ENCODE data around the gene LY6G6C. TPM values are rescaled to one million over a fixed set of nuclear protein-coding genes. Genes with fewer than 3 reads are reported as not detected.
"Not testable (repeated sequence)": the region's sequence is repeated elsewhere in the genome, so short reads cannot be mapped to it uniquely, and the experiment has no call there.

LY6G6C gene
- total RNA-seq, 2 experiments from 2014 or later = not detected

GRCh38 chr6:31723245-31723979 lies 1.9 kb upstream of the LY6G6C start, which contains the start of gene MPIG6B:
TSS of gene MPIG6B (plus strand) at chr6:31723373. CDS start at chr6:31723384, 11 bp downstream.
- DNase-seq = no peak
- Mint-ChIP-seq H3K27ac (no peak within 1 kb of the TSS), H3K4me3 (peak within 1 kb of the TSS; percentile 12), H3K36me3 (peaks cover 4% of the 10 kb centered on the region), H3K9me3 (no peaks in the 10 kb centered on the region), H3K4me1 (peaks cover 23% of the 10 kb centered on the region), H3K27me3 (no peaks in the 10 kb centered on the region)

GRCh38 chr6:31722173-31722572 lies 627 bp upstream of the LY6G6C start:
- H3K4me3 Mint-ChIP-seq = no peak overlapping the region
- no peaks in the 10 kb centered on the region for H3K27me3 Mint-ChIP-seq
- peaks cover 4% of the 10 kb centered on the region for H3K36me3 Mint-ChIP-seq
- no peak for DNase-seq
- no peaks in the 10 kb centered on the region for H3K9me3 Mint-ChIP-seq
- no peak overlapping the region for H3K27ac Mint-ChIP-seq
- peaks cover 16% of the 10 kb centered on the region for H3K4me1 Mint-ChIP-seq

- no peaks in the 10 kb centered on the region for H3K27me3 Mint-ChIP-seq
- no peak overlapping the region for H3K4me3 Mint-ChIP-seq
- H3K9me3 Mint-ChIP-seq = no peaks in the 10 kb centered on the region
- H3K4me1 Mint-ChIP-seq = no peaks in the 10 kb centered on the region
- no peak for DNase-seq
- H3K27ac Mint-ChIP-seq = no peak overlapping the region
- no peaks in the 10 kb centered on the region for H3K36me3 Mint-ChIP-seq
These were observed 1.3 kb downstream of the LY6G6C start for GRCh38 chr6:31720196-31720770.

- Mint-ChIP-seq H3K27ac (no peak overlapping the region), H3K4me1 (peaks cover 4% of the 10 kb centered on the region), H3K4me3 (no peak overlapping the region), H3K36me3 (no peaks in the 10 kb centered on the region), H3K9me3 (no peaks in the 10 kb centered on the region), H3K27me3 (no peaks in the 10 kb centered on the region)
- no peak for DNase-seq
These were observed 2.5 kb downstream of the LY6G6C start for GRCh38 chr6:31719001-31719400.

GRCh38 chr6:31718265-31718664 lies 3.3 kb downstream of the LY6G6C start:
- no peak for DNase-seq
- no peaks in the 10 kb centered on the region for H3K36me3 Mint-ChIP-seq
- no peaks in the 10 kb centered on the region for H3K9me3 Mint-ChIP-seq
- H3K27ac Mint-ChIP-seq = no peak overlapping the region
- no peak overlapping the region for H3K4me3 Mint-ChIP-seq
- no peaks in the 10 kb centered on the region for H3K27me3 Mint-ChIP-seq
- peaks cover 5% of the 10 kb centered on the region for H3K4me1 Mint-ChIP-seq

- no peaks in the 10 kb centered on the region for H3K27me3 Mint-ChIP-seq
- H3K4me1 Mint-ChIP-seq = peaks cover 5% of the 10 kb centered on the region
- H3K4me3 Mint-ChIP-seq = no peak overlapping the region
- H3K27ac Mint-ChIP-seq = no peak overlapping the region
- no peaks in the 10 kb centered on the region for H3K36me3 Mint-ChIP-seq
- no peak for DNase-seq
- no peaks in the 10 kb centered on the region for H3K9me3 Mint-ChIP-seq
These were observed 3.9 kb downstream of the LY6G6C start for GRCh38 chr6:31717499-31718222.

GRCh38 chr6:31715022-31715958 lies 6.3 kb downstream of the LY6G6C start, which contains the start of gene LY6G6D:
TSS of gene LY6G6D (plus strand) at chr6:31715348. CDS start at chr6:31715356, 8 bp downstream.
- no peak for DNase-seq
- Mint-ChIP-seq H3K4me3 (no peak within 1 kb of the TSS), H3K27me3 (no peaks in the 10 kb centered on the region), H3K36me3 (no peaks in the 10 kb centered on the region), H3K4me1 (peaks cover 12% of the 10 kb centered on the region), H3K9me3 (no peaks in the 10 kb centered on the region), H3K27ac (no peak within 1 kb of the TSS)

GRCh38 chr6:31713991-31714684 lies 7.4 kb downstream of the LY6G6C start:
- Mint-ChIP-seq H3K9me3 (no peaks in the 10 kb centered on the region), H3K36me3 (no peaks in the 10 kb centered on the region), H3K4me1 (peaks cover 12% of the 10 kb centered on the region), H3K27me3 (no peaks in the 10 kb centered on the region), H3K4me3 (no peak overlapping the region), H3K27ac (no peak overlapping the region)
- DNase-seq = no peak

- Mint-ChIP-seq H3K4me3 (no peak overlapping the region), H3K27ac (no peak overlapping the region)
- DNase-seq = no peak
These were observed 8.1 kb downstream of the LY6G6C start for GRCh38 chr6:31713465-31713864.

GRCh38 chr6:31712296-31712695 lies 9.2 kb downstream of the LY6G6C start:
- DNase-seq = no peak
- Mint-ChIP-seq H3K27me3 (no peaks in the 10 kb centered on the region), H3K4me3 (no peak overlapping the region), H3K27ac (no peak overlapping the region), H3K36me3 (no peaks in the 10 kb centered on the region), H3K4me1 (peaks cover 12% of the 10 kb centered on the region), H3K9me3 (no peaks in the 10 kb centered on the region)

More at GRCh38 chr6:31713465-31713864, 8.1 kb downstream of the LY6G6C start:
- Mint-ChIP-seq H3K27me3 (no peaks in the 10 kb centered on the region), H3K9me3 (no peaks in the 10 kb centered on the region), H3K36me3 (no peaks in the 10 kb centered on the region), H3K4me1 (peaks cover 12% of the 10 kb centered on the region)

GRCh38 chr6:31711233-31711632 lies 10.3 kb downstream of the LY6G6C start:
- H3K27me3 Mint-ChIP-seq = no peaks in the 10 kb centered on the region
- H3K36me3 Mint-ChIP-seq = no peaks in the 10 kb centered on the region
- no peak overlapping the region for H3K27ac Mint-ChIP-seq
- no peak for DNase-seq
- H3K4me1 Mint-ChIP-seq = peaks cover 12% of the 10 kb centered on the region
- no peaks in the 10 kb centered on the region for H3K9me3 Mint-ChIP-seq
- peak overlapping the region; percentile 1 for H3K4me3 Mint-ChIP-seq

- Mint-ChIP-seq H3K9me3 (no peaks in the 10 kb centered on the region), H3K27ac (no peak overlapping the region), H3K36me3 (no peaks in the 10 kb centered on the region), H3K4me3 (no peak overlapping the region), H3K27me3 (no peaks in the 10 kb centered on the region), H3K4me1 (peaks cover 12% of the 10 kb centered on the region)
- DNase-seq = no peak
These were observed 10.9 kb downstream of the LY6G6C start for GRCh38 chr6:31710523-31711219.

GRCh38 chr6:31709157-31709556 lies 12.4 kb downstream of the LY6G6C start:
- H3K9me3 Mint-ChIP-seq, DNase-seq, H3K4me3 Mint-ChIP-seq, H3K36me3 Mint-ChIP-seq, H3K27me3 Mint-ChIP-seq, H3K27ac Mint-ChIP-seq: not testable (repeated sequence)
- peaks cover 10% of the 10 kb centered on the region for H3K4me1 Mint-ChIP-seq

- Mint-ChIP-seq H3K4me1 (peaks cover 7% of the 10 kb centered on the region), H3K27me3 (no peaks in the 10 kb centered on the region), H3K9me3 (no peaks in the 10 kb centered on the region), H3K27ac (no peak overlapping the region), H3K36me3 (no peaks in the 10 kb centered on the region), H3K4me3 (no peak overlapping the region)
- no peak for DNase-seq
These were observed 13.3 kb downstream of the LY6G6C start for GRCh38 chr6:31708224-31708623.

All from activated naive CD8-positive, alpha-beta T cell treated with anti-CD3 and anti-CD28 coated beads for 36 hours (primary cell).